ENCODE measurements around the gene CENPS.

DNA sequence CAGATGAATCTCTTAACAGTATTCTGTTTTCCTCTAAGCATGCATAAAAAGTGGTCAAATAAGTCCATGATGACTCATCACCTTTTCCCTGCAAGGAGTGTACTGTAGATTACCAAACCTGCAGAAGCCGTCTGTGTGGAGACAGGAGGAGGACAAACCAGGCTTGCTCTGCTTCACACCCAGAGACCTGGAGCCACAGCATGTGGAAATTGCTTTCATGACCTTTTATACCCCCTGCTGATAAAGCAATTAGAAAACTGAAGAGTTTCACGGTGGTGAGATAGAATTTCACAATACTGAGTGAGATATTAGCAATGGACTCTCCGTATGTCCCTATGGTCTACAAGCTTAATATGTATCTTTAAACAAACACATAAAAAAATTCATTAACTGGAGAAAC, 29.0 kb downstream of the CENPS start:
- no peak for TF ChIP-seq ZFP30 (CRISPR knock-in tag; IDR thresholded peaks at IDR 0.05)
- no peak for TF ChIP-seq CSDC2 (CRISPR knock-in tag; IDR thresholded peaks at IDR 0.05)
- no peak for TF ChIP-seq ZFP3 (CRISPR knock-in tag; IDR thresholded peaks at IDR 0.05)
- TF ChIP-seq GLIS3 (CRISPR knock-in tag; IDR thresholded peaks at IDR 0.05), result no peak
- TF ChIP-seq, protein P1, sequence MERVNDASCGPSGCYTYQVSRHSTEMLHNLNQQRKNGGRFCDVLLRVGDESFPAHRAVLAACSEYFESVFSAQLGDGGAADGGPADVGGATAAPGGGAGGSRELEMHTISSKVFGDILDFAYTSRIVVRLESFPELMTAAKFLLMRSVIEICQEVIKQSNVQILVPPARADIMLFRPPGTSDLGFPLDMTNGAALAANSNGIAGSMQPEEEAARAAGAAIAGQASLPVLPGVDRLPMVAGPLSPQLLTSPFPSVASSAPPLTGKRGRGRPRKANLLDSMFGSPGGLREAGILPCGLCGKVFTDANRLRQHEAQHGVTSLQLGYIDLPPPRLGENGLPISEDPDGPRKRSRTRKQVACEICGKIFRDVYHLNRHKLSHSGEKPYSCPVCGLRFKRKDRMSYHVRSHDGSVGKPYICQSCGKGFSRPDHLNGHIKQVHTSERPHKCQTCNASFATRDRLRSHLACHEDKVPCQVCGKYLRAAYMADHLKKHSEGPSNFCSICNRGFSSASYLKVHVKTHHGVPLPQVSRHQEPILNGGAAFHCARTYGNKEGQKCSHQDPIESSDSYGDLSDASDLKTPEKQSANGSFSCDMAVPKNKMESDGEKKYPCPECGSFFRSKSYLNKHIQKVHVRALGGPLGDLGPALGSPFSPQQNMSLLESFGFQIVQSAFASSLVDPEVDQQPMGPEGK (CRISPR knock-in tag; IDR thresholded peaks at IDR 0.05; ENCODE audit: borderline replicate concordance), result no peak
- TF ChIP-seq, protein P2, sequence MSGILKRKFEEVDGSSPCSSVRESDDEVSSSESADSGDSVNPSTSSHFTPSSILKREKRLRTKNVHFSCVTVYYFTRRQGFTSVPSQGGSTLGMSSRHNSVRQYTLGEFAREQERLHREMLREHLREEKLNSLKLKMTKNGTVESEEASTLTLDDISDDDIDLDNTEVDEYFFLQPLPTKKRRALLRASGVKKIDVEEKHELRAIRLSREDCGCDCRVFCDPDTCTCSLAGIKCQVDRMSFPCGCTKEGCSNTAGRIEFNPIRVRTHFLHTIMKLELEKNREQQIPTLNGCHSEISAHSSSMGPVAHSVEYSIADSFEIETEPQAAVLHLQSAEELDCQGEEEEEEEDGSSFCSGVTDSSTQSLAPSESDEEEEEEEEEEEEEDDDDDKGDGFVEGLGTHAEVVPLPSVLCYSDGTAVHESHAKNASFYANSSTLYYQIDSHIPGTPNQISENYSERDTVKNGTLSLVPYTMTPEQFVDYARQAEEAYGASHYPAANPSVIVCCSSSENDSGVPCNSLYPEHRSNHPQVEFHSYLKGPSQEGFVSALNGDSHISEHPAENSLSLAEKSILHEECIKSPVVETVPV (CRISPR knock-in tag; IDR thresholded peaks at IDR 0.05), result no peak
- no peak for TF ChIP-seq PPARA (CRISPR knock-in tag; IDR thresholded peaks at IDR 0.05; ENCODE audit: borderline replicate concordance)
- TF ChIP-seq ARNTL (CRISPR knock-in tag; IDR thresholded peaks at IDR 0.05; ENCODE audit: borderline replicate concordance, low read depth), result no peak
- TF ChIP-seq TCF4 (CRISPR knock-in tag; IDR thresholded peaks at IDR 0.05; ENCODE audit: borderline replicate concordance), result no peak

All from SK-N-SH treated with all-trans-retinoic acid at 6 μM for 48 hours (cell line).